Neural progenitor cell (in vitro differentiated cells): ENCODE measurements around the gene RBMXL3.

ENCODE experiments used
- EZH2phosphoT487 ChIP-seq: fragments of 200-600 bp; sonication (generic); IDR thresholded peaks from 2 replicates; pipeline ENCODE4 v1.6.1; 2017; ENCODE audit warnings: antibody characterized with exemption
- TF ChIP-seq, protein P1 (sequence below): fragments of 200-600 bp; sonication (generic); IDR thresholded peaks from 2 replicates; pipeline ENCODE4 v1.5.1; 2017; ENCODE audit warnings: antibody characterized with exemption, mild to moderate bottlenecking

DNA sequence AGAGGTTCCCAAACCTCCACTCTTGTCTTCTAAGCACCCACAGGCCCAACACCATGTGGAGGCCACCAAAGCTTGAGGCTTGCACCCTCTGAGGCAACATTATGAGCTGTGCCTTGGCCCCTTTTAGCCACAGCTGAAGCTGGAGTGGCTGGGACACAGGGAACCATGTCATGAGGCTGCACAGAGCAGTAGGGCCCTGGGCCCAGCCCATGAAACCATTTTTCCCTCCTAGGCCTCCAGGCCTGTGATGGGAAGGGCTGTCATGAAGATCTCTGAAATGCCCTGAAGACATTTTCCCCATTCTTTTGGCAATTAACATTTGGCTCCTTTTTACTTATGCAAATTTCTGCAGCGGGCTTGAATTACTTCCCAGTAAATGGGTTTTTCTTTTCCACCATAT is 14.8 kb downstream of the RBMXL3 start:
- TF ChIP-seq, protein P1, sequence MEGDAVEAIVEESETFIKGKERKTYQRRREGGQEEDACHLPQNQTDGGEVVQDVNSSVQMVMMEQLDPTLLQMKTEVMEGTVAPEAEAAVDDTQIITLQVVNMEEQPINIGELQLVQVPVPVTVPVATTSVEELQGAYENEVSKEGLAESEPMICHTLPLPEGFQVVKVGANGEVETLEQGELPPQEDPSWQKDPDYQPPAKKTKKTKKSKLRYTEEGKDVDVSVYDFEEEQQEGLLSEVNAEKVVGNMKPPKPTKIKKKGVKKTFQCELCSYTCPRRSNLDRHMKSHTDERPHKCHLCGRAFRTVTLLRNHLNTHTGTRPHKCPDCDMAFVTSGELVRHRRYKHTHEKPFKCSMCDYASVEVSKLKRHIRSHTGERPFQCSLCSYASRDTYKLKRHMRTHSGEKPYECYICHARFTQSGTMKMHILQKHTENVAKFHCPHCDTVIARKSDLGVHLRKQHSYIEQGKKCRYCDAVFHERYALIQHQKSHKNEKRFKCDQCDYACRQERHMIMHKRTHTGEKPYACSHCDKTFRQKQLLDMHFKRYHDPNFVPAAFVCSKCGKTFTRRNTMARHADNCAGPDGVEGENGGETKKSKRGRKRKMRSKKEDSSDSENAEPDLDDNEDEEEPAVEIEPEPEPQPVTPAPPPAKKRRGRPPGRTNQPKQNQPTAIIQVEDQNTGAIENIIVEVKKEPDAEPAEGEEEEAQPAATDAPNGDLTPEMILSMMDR = no peak
- no peak for TF ChIP-seq EZH2phosphoT487
